Retinal pigment epithelial cell (primary cell): Measurements from ENCODE around the gene EHMT1.
"Not testable (repeated sequence)": the region's sequence is repeated elsewhere in the genome, so short reads cannot be mapped to it uniquely, and the experiment has no call there.

ENCODE experiments used
- DNase-seq: peaks from one replicate; pipeline ENCODE4 v3.0.0-alpha.2; 2010; ENCODE audit warnings: low read depth
- H3K4me3 ChIP-seq: 2 replicates; pipeline ENCODE4 v1.5.1; 2011; ENCODE audit warnings: mild to moderate bottlenecking, low read length, control low read depth, moderate library complexity
- CTCF ChIP-seq: conservative IDR thresholded peaks from 2 replicates; pipeline ENCODE4 v1.5.1; 2011; ENCODE audit warnings: low read depth, low read length, control low read depth, inconsistent platforms

Gene EHMT1

GRCh38 chr9:137590469-137591383 is 28.1 kb upstream of the EHMT1 start, which contains the start of gene ZMYND19:
TSS of gene ZMYND19 (minus strand) at chr9:137590512. CDS start at chr9:137590263, 249 bp downstream.
- H3K4me3 ChIP-seq, result peak within 1 kb of the TSS; percentile 71
- TF ChIP-seq CTCF, result peak; percentile 16
- DNase-seq, result peak; percentile 31

- no peak overlapping the region for H3K4me3 ChIP-seq
- DNase-seq, result no peak
Observed at GRCh38 chr9:137592767-137593166, 26.0 kb upstream of the EHMT1 start.

GRCh38 chr9:137593176-137593575 is 25.6 kb upstream of the EHMT1 start:
- H3K4me3 ChIP-seq, result no peak overlapping the region
- no peak for DNase-seq
- no peak for TF ChIP-seq CTCF

More at GRCh38 chr9:137592767-137593166, 26.0 kb upstream of the EHMT1 start:
- no peak for TF ChIP-seq CTCF

GRCh38 chr9:137596577-137596976 is 22.2 kb upstream of the EHMT1 start:
- DNase-seq, H3K4me3 ChIP-seq: not testable (repeated sequence)

GRCh38 chr9:137598943-137599342 is 19.9 kb upstream of the EHMT1 start:
- DNase-seq, result no peak
- no peak for TF ChIP-seq CTCF
- no peak overlapping the region for H3K4me3 ChIP-seq

GRCh38 chr9:137602661-137603060 is 16.1 kb upstream of the EHMT1 start:
- no peak for DNase-seq
- peak; percentile 13 for TF ChIP-seq CTCF
- H3K4me3 ChIP-seq, result no peak overlapping the region

- no peak overlapping the region for H3K4me3 ChIP-seq
Observed at GRCh38 chr9:137603879-137604278, 14.9 kb upstream of the EHMT1 start.

More at GRCh38 chr9:137603879-137604278, 14.9 kb upstream of the EHMT1 start:
- no peak for TF ChIP-seq CTCF
- no peak for DNase-seq
